Renal cortex interstitium (tissue), 11 donors: Measurements from ENCODE around the gene DOCK9. TPM values are rescaled to one million over a fixed set of nuclear protein-coding genes. Genes with fewer than 3 reads are reported as not detected.

ENCODE experiments used
- DNase-seq, 11 donors: peaks; one replicate each; pipeline ENCODE4 v3.0.0-alpha.2; 2013; ENCODE audit warnings: low read depth in 9 of 11, low spot score in 4 of 11; ENCODE audit errors: extremely low read depth in 1 of 11
- polyA plus RNA-seq, 3 donors: library from polyadenylated mRNA; unstranded; fragments of 120-200 nt; gene quantifications; one replicate each; pipeline ENCODE4 v1.2.1, GENCODE V29; 2013; ENCODE audit not compliant: insufficient read length in 3 of 3

Gene DOCK9
- polyA plus RNA-seq, 3 donors = 54.0 to 74.4 (median 65.2) TPM

DNA sequence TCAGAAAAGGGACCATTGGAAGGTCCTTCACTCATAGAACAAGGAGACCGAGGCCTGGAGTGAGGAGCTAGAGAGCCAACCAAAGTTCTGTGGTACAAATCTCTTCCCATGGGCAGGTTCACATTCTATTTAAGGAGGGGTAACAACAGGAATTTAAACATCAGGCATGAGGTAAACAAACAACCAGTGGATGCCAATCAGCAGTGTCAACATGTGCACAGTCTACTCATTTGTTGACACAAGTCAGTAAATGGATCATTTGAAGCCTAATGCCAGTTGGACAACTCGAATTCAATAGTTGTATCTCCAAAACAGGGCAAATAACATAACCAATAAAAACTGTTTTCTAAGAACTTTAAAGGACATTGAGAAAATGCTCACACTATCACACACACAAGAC is 6.3 kb upstream of the DOCK9 start:
- DNase-seq = no peak

DNA sequence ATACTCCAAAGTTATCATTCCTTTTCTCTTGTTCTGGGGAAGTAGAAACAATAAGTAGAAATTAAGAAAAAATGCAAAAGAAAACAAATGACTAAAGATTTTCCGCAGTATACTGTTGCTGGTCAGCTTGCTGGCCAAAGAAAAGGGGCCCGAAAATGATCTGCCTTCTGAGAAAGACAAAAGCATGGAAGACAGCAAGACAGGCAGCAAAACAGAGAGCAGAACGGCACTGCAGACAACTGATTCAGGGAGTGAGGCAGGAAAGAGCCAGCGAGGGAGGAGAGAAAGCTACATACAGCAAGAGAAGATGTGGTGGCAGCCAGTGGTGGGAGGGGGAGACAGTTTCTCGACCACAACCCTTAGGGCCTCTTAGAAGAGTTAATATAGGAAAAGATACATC is 5.3 kb upstream of the DOCK9 start:
- DNase-seq = no peak

DNA sequence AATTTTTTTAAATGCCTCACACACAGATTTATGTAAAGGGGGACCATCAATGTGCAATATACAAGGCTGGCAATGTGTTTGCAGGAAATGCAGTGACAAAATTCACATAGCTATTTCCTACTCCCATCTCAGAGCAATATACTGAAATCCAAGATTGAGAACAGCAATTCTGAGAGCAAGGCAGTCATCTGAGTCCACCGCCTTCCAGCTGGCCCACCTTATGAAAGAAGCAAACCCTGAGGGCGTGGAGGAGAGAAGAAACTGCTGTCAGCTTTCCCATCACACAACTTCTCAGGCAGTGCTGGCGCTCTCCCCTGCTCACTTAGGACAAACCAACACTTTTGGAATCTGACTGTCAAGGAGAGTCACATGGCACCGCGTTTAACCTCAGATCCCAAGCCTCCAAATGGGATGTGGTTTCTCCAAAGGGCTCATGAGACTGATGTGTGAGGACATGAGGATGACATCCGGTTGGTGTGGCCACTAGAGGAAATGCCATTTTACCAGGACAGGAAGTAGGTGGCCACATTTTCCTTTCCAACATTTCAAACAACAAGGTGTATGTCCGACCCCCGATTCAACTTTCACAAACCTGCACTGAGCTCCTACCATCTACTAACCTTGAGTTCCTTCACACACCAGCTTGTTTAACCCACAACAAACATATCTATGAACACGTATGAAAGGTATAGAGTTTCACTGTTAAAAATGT is 3.7 kb upstream of the DOCK9 start:
- DNase-seq = no peak

DNA sequence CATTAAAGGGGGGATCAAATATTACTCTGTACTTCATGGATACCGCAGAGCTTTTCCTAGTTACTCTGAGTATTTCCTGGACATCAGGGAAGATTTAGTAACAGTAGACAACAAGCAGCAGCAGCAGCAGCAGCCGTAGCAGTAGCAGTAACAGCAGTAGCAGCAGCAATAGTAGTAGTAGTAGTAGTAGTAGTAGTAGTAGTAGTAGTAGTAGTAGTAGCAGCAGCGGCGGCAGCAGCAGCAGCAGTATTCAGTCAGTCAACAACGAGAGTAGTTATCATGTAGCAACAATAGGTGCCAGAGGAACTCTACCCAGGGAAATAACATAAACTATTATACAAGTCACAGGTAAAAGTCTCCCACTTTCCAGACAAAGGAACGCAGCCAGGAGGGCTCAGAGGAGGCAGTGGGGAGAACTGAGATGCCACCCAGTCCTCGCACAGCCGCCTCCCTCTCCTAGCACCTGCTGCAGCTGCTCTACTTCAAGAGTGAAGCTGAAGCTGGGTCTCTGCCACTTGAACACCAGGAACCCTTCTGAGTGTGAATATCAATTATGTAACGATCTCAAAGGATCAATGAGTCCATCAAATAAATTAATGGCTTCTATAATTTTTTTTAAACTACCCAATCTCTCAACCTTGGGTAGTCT is 1.3 kb upstream of the DOCK9 start:
- DNase-seq = no peak

DNA sequence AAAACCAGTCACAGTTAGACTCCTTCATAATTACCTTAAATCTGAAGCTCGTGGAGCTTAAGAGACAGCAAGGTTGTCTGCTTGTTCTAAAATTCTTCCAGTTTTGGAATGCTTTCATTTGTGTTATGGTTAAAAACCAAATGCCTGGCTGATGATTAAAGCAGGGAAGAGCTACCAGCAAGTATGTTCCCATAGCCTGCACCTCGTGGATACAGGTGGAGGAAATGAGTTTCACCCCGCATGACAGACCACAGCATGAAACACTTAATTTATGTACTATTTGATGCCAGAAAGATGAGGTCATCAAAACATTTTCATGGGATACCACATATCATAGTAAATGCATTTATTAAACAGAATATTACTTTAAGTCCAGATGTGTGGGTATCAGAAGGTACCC is 416 bp upstream of the DOCK9 start:
- DNase-seq = no peak

DNA sequence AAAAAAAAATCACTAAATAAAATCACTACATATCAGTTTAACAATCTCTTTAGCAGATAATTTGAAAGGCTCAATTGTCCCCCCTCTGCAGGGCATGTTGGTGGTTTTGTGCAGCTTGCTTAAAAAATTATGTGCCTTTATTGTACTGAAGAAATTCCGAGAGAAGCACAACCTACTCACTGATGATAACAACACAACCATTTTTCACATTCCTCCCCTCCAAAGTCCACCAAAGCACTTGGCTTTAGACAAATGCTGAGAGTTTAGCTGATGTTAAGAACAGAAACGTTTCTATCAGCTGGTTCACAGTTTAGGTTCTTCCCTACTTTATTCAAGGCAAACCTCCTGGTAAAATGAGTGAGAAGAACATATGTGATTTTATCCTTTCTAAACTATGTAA is 923 bp downstream of the DOCK9 start:
- no peak for DNase-seq

DNA sequence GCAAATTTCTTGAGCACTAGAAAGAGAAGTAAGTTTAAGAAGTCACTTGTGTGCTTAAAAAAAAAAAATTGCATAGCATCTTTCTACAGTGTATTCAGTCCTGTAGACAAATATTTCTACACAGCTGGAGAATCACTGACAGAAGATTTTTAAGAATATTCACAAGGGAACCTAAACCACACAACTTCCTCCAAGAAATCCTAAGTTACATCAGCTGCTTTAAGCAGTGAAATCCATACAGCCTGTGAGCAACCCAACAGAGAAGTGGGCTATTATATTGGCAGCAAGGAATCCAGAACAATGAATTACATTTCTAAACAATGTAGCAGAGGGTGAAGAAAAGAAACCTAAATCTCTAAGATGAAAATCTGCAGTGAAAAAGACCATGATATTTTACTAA is 1.5 kb downstream of the DOCK9 start:
- DNase-seq = no peak

DNA sequence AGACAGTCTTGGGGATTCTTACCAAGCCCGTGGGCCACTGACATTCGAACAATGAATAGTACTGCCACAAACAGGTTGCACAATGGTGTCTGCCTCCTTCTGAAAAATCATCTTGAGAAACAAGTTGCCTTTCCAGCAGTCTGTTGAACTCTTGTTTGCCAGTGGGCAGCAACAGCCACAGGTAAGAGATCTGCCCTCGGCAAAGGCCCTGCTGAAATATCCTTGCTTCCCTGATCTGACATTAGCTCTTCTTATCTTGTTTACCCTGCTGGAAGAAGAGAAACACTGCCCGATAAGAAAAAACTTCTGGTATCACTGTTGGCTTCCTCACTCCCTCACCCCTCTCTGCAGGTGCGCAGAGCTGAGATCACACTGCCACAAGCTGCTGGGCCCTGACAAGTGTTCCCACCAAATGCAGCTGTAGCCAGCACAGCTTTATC is 2.0 kb downstream of the DOCK9 start:
- no peak for DNase-seq

DNA sequence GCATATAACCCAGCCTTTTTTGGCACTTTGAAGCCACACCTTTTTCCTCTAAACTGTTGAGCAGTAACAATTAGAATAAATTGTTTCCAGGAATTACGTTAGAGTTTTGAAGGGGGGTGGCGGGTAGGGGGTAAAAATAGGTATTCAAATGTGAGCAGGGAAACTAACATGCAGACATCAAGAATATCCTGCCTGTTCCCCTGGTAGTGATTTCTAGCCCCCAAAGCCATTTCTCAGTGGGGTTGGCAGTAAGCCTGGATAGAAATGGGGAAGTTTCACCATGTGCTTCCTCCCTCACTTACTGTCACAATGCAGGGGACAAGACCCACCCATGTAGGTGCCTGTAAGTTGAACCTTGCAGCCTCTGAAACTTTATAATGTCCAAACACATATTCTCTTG is 3.8 kb downstream of the DOCK9 start:
- DNase-seq = no peak

DNA sequence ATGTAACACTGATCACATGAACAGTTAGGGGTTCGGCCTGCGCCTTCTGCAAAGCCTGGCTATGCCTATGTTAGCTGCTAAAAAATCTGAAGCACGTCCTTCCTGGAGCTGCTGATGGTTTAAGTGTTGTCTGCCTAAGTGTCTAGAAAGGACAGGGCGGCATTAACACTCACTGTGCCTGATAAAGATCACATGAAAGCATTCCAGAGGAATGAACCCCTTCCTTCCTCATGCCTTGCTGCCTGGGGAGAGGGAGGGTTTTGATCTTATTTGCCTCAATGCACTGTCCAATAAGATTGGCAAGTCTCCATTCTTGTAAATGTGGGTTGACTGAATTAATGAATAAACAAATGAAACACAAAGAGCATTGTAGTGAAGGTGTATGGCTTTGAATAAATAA is 5.2 kb downstream of the DOCK9 start:
- DNase-seq = no peak

DNA sequence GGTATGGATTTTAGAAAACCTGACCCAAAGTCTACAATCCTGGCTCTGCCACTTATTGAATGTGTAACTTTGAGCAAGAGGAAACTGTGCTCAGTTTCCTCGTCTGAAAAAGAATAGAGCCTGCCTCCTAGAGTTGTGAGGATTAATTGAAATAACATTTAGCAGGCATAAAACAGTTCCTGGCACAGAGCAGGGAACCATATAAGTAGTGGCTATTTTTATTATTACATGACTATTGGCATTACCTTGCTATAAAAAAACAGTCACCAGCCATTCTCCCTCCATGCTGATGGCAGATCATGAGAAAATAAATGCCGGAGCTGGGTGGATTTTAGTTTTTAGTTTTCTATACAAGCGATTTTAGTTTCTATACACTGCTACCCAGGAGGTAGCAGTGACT is 5.8 kb downstream of the DOCK9 start:
- DNase-seq = no peak

DNA sequence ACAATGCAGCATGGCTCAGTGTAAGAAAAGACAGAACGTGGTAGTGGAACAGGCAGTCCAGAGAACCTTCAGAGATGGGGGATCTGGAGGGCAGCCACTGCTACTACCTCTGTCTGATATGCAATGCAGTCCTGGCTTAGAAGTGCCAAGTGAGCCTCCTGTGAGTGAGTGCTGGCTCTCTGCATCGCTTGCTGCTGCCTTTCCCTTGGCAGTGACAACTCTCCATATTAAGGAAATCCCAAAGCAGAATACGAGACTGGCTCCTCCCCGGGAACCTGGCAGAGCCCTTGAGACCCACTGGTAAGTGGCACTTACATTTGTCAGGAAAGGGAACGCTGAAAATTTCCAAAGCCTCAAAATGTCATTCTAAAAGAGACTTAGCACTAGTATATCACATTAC is 7.5 kb downstream of the DOCK9 start:
- no peak for DNase-seq

DNA sequence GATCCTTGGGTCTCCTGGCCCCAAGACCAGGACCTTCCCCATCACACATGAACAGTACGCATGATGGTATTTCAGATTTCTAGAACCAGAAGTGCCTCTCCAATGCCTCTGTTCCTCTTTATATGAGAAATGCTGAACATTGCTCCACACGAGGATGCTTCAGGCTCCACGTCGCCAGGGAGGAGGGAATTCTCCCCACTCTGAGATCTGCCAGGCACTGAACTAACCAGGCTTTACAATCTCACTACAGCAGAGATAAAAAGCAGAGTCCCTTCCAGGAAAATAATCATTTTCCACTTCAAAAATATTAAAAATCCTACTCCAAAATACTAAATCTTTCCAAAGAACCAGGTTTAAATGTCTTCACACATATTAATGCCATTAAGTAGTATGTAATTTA is 10.4 kb downstream of the DOCK9 start:
- no peak for DNase-seq

DNA sequence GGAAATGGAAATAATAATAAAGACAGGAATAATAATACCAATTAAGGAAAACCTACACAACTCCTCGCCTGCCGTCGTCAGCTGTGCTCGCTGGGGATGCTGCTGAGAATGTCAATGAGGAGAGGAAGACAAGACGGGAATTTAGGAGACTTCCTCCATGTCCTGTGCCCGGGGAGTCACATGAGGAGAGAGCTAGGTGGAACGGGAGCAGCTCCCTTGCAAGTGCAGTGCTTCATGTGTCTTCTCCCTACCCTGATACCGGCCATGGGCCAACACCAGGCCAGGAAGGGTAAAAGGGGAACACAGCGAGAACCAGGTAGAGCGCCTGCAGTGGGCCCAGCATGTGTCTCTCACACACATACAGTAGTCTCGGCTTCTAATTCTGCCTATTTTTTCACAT is 11.8 kb downstream of the DOCK9 start:
- no peak for DNase-seq

DNA sequence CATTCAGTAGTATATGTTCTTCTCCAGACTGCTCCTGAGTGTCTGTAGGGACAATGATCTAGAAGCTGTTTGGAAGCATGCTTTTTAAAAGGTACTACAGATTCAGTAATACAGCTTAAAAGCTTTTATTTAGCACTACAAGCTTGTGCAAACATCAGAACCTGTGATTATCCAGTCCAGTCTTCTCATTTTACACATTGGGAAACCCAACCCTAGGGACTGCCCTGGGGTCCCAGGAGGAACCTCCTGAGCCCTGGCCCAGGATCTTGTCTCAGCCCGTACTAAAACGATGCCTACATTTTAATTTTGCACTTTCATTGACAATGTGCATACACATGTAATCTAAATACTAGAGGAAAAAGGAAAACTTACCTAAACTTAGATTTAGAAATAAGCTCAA is 12.5 kb downstream of the DOCK9 start:
- no peak for DNase-seq

DNA sequence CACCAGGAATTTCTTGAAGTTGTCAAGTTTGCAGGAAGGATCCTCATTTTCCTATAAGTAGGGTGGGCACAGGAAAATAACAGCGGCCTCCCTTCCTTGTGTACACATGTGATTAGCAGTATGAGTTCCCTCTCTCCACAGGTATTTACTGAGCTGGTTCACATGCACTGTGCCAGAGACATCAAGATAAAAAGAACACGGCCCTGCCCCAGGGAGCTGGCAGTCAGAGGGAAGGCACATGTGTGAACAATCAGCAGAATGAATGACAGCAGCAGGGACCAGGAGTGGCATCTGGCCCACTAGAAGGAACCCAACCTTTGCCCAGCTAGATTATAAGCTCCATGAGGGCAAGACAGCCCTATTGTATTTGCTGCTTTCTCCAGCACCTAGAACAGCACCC is 13.9 kb downstream of the DOCK9 start:
- no peak for DNase-seq

DNA sequence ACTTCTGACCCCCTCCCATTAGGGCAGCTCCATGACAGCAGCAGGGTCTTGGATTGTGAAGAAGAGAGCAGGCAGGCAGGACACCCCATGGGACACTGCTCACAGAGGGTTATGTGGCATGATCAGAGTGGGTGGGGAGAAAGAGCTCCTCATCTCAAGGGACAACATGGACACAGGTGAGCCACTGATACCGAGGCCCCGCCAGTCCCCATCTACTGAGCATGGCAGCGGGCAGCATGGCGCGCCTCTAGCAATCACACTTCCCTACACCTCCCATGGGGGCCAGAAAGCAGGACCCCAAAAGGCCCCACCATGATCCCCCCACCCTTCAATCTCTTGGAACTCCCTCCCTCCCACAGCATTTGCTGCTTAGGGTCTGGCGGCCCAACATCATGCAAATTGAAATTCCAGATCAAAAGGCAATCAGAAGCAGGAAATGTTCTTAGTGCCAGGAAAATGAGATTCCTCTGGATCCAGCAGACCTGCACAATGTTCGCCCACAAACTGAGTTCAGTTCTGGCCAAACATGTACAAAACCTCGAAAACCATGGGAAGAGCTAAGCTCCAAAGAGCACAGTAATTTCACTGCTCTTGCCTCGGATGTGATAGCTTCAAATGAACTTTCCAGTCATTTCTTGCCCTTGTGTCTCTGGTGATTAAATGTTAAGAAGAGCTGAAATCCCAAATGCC is 14.8 kb downstream of the DOCK9 start:
- no peak for DNase-seq

DNA sequence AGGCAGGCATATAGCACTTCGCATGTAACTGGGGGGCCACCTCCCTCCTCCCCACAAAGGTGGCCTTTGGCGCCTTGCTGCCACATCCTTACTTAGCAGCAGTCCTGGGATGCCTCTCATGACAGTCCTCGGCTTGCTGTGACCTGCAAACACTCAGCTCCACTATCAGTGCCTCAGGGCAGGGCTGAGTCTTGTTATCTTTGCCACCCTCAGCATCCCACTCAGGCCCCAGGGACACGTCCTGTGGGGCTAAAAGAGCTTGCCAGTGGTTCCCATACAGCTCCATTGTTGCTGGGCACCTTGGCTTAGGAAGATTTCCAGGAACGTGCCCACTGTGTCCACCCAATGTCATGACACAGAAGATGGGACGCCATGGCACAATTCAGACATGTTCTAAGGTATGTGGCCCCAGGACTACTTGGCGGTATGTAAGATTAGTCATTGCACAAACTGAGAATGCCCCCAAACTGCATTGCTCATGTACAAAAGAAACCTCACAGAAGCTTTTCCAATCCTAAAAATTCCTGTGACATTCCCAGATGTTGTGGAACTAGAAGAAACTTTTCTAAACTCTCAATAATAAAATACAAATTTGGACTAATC is 16.3 kb downstream of the DOCK9 start:
- no peak for DNase-seq

DNA sequence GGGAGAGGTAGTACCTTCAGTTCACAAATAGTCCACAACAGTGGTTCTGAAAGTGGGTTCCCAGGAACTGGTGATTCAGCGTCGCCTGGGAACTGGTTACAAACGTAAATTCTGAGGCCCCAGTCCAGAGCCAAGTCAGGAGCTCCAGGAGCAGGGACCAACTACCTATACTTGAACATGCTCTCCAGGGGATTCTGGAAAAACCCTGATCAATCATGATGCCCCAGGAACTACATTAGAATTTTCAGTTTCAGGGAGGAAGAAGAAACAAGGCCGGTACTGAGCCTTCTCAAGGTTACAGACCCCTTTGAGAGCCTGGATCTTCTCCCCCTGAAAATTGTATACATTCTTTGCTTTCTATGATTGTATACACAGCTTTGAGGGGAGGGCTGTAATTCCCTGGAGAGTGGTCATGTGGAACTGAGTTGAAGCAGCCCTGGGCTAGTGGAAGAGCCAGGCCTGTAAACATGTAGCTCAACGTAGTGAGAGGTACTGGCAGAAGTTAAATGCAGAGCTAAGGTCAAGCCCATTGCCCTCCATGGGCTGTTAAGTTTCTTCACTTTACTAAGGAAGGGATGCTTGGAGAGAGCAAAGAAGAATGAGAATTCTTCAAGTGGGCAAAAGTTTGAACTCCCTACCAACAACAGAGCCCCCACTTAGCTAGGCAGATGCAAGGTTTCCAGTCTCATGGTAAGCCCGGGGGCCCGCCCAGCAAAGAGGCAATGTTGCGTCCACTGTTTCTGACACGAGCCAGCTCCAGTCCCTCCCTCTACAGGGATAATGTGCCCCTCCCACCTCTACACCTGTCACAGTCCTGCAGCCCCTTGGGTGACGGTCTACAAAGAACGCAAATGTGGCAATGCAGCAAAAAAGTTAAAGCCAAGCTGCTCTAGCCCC is 17.0 kb downstream of the DOCK9 start:
- DNase-seq = no peak
